Measurements from ENCODE around the gene SIRT5. TPM values are rescaled to one million over a fixed set of nuclear protein-coding genes. Genes with fewer than 3 reads are reported as not detected.

The SIRT5 gene
- total RNA-seq = 7.1 TPM

DNA sequence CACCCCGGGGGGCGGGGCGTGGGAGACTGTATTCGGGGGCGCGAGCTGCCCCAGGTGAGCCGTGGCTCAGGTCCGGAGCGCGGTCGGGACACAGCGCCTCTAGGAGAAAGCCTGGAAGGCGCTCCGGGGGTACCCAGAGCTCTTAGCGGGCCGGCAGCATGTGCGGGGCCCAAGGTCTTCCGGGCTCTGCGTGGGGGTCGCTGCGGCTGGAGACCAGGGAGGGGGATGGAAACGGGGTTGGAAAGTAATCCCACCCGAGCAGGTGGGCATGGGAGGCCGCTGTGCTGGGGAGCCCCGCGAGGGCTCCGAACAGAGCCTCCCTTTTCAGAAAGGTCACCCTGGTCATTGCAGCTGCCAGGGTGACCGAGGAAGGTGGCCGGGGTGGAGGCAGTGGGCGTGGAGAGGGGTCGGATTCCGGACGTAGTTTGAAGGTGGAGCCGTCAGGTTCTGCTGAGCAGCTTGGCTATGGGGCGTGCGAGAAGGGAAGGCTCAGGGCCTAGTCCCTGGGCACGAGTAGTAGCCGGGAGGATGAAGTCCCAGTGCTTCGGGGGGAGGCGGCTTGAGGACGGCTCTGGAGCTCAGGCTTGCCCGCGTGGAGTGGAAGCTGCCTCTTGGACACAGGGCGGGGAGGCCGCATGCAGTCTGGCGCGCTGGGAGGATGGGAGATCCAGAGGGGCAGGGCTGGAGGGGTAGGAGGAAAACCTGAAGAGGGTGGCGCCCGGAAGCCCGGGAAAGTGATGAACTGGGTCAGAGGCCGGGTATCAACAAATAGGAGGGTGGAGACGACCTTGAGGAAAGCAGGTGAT lies at the start of gene SIRT5:
TSS of gene SIRT5 (plus strand) at position 31 of the 806 bp plus-strand sequence. CDS start 9,510 bp downstream, outside the sequence.
- DNase-seq (ENCODE audit: extremely low spot score in 2 of 2) = peak in 1 of 2 donors; percentile 93
- intact Hi-C loops (cut with DNase I) = no loop called here

DNA sequence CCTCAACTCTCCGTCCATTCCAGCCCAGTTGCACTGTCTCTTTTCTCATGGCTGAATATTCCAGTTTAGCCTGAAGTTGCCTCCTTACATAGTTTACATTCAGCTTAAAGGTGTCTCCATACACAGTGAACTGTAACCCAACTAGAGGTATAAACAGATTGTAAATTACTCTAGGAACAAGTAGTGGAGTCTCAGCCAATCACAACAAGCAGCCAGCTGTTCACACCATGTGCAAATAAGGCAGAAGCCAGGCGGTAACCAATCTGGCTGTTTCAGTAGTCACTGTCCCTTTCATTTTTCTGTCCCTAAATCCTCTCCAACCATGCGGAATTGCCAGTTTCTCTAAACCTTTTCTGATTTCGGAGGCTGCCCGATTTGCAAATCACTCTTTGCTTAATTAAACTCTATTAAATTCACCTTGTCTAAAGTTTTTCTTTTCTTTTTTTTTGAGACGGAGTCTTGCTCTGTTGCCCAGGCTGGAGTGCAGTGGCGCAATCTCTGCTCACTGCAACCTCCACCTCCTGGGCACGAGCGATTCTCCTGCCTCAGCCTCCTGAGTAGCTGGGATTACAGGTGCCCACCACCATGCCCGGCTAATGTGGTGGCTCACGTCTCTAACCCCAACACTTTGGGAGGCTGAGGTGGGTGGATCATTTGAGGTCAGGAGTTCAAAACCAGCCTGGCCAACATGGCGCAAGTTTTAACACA lies 49.4 kb upstream of the SIRT5 start:
- H3K27ac ChIP-seq = no peak overlapping the region
- no peaks in the 10 kb centered on the region for H3K27me3 ChIP-seq
- TF ChIP-seq POLR2AphosphoS5 (IDR thresholded peaks at IDR 0.05; ENCODE audit: insufficient read depth in 1 of 2, low read depth in 1 of 2) (no peak), POLR2A (IDR thresholded peaks at IDR 0.05) (no peak)
- TF ChIP-seq, protein P1, sequence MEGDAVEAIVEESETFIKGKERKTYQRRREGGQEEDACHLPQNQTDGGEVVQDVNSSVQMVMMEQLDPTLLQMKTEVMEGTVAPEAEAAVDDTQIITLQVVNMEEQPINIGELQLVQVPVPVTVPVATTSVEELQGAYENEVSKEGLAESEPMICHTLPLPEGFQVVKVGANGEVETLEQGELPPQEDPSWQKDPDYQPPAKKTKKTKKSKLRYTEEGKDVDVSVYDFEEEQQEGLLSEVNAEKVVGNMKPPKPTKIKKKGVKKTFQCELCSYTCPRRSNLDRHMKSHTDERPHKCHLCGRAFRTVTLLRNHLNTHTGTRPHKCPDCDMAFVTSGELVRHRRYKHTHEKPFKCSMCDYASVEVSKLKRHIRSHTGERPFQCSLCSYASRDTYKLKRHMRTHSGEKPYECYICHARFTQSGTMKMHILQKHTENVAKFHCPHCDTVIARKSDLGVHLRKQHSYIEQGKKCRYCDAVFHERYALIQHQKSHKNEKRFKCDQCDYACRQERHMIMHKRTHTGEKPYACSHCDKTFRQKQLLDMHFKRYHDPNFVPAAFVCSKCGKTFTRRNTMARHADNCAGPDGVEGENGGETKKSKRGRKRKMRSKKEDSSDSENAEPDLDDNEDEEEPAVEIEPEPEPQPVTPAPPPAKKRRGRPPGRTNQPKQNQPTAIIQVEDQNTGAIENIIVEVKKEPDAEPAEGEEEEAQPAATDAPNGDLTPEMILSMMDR (IDR thresholded peaks at IDR 0.05) = no peak
- H3K4me1 ChIP-seq = no peaks in the 10 kb centered on the region
- no peaks in the 10 kb centered on the region for H3K9me3 ChIP-seq
- H3K4me3 ChIP-seq = no peak overlapping the region
- no peaks in the 10 kb centered on the region for H3K36me3 ChIP-seq
- intact Hi-C loops (cut with DNase I) = no loop called here
- no peak for DNase-seq (ENCODE audit: extremely low spot score in 2 of 2)

More for the DNA sequence above, at the start of gene SIRT5:
- H3K4me1 ChIP-seq = peaks cover 11% of the 10 kb centered on the region
- no peaks in the 10 kb centered on the region for H3K36me3 ChIP-seq
- no peaks in the 10 kb centered on the region for H3K27me3 ChIP-seq
- H3K4me3 ChIP-seq = peak within 1 kb of the TSS; percentile 82 to 91
- peak within 1 kb of the TSS; percentile 94 for H3K27ac ChIP-seq
- TF ChIP-seq, protein P1 (IDR thresholded peaks at IDR 0.05) = peak in 2 of 3 experiments; percentile 33 to 60
- TF ChIP-seq POLR2A (IDR thresholded peaks at IDR 0.05) (peak in 1 of 2 donors; percentile 56), POLR2AphosphoS5 (IDR thresholded peaks at IDR 0.05; ENCODE audit: insufficient read depth in 1 of 2, low read depth in 1 of 2) (peak; percentile 33 to 91)
- no peaks in the 10 kb centered on the region for H3K9me3 ChIP-seq

DNA sequence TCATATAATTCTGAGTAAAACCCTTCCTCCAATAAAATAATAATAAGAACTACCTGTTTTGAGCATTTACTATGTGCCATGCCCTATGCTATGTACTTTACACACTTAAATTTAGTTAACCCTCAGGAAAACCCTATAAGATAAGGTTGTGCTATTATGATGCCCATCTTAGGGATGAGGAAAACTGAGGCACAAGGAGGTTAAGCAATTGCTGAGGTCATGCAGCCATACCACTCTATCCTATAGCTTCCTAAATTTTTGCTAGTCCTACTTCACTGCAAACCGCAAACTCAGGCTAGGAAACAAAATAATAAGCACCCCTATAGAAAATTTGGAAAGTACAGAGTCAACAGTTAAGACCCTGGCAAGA lies 48.1 kb upstream of the SIRT5 start:
- H3K4me1 ChIP-seq = no peaks in the 10 kb centered on the region
- no peak for DNase-seq (ENCODE audit: extremely low spot score in 2 of 2)
- intact Hi-C loops (cut with DNase I) = no loop called here
- no peak overlapping the region for H3K4me3 ChIP-seq
- no peaks in the 10 kb centered on the region for H3K27me3 ChIP-seq
- H3K9me3 ChIP-seq = no peaks in the 10 kb centered on the region
- H3K36me3 ChIP-seq = no peaks in the 10 kb centered on the region
- no peak overlapping the region for H3K27ac ChIP-seq
- TF ChIP-seq POLR2AphosphoS5 (IDR thresholded peaks at IDR 0.05; ENCODE audit: insufficient read depth in 1 of 2, low read depth in 1 of 2) (no peak), POLR2A (IDR thresholded peaks at IDR 0.05) (no peak)
- TF ChIP-seq, protein P1 (IDR thresholded peaks at IDR 0.05) = no peak

DNA sequence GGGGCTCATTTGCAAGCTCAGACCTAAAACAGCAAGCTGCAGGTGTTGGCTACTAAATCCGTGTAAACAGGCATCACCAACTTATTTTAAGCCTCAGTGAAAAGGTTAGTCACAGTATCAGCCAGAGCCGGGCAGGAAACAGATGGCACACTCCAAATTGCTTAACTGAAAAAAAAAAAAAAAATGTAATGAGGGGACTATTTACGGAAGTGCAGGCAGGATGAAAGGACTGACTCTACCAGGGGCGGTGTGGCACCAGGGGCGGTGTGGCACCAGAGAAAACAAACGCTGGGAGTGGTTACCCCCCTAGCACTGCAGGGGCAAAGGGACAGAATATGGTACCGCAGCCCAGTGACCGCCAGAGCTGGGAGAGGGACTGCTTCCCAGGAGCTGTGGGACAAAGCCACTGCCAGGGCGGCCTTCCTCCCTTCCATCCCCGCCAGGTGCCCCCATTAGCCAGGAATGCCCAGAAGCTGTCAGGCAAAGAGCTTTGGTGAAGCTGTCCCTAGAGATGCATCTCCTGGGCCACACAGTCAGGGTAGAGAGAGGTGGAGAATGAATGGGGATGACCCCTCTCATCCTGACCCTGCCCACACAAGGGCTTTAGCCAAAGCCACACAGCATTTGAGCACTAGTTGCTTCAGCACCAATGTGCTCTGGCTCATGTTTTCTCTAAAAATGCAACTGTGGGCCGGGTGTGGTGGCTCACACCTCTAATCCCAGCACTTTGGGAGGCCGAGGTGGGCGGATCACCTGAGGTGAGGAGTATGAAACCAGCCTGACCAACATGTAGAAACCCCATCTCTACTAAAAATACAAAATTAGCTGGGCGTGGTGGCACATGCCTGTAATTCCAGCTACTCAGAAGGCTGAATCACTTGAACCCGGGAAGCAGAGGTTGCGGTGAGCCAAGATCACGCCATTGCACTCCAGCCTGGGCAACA lies 47.4 kb upstream of the SIRT5 start:
- no peak for DNase-seq (ENCODE audit: extremely low spot score in 2 of 2)
- TF ChIP-seq, protein P1 (IDR thresholded peaks at IDR 0.05) = no peak
- TF ChIP-seq POLR2AphosphoS5 (IDR thresholded peaks at IDR 0.05; ENCODE audit: insufficient read depth in 1 of 2, low read depth in 1 of 2) (peak in 1 of 2 donors; percentile 82), POLR2A (IDR thresholded peaks at IDR 0.05) (no peak)
- Histone ChIP-seq H3K9me3 (no peaks in the 10 kb centered on the region), H3K4me1 (no peaks in the 10 kb centered on the region), H3K27me3 (no peaks in the 10 kb centered on the region), H3K4me3 (no peak overlapping the region), H3K27ac (no peak overlapping the region), H3K36me3 (no peaks in the 10 kb centered on the region)
- intact Hi-C loops (cut with DNase I) = no loop called here

Data from vagina (tissue), 2 donors.